SK-N-SH (cell line): ENCODE data around the gene SPTBN5.

Source experiments
- EZH2phosphoT487 ChIP-seq: fragments of 200-600 bp; sonication (generic); IDR thresholded peaks from 2 replicates; pipeline ENCODE4 v1.6.1; 2017; ENCODE audit warnings: low read depth, mixed run types, mild to moderate bottlenecking, antibody characterized with exemption, moderate library complexity, borderline replicate concordance
- FOXM1 ChIP-seq: IDR thresholded peaks from 2 replicates; pipeline ENCODE4 v1.4.0; 2012; ENCODE audit warnings: low read depth, mild to moderate bottlenecking
- JUND ChIP-seq: IDR thresholded peaks from 2 replicates; pipeline ENCODE4 v1.4.0; 2012
- RXRA ChIP-seq: IDR thresholded peaks from 2 replicates; pipeline ENCODE4 v1.4.0; 2012; ENCODE audit warnings: low read depth, mild to moderate bottlenecking, borderline replicate concordance
- USF2 ChIP-seq: fragments of 150-350 bp; IDR thresholded peaks from 2 replicates; pipeline ENCODE4 v1.6.1; 2017; ENCODE audit warnings: antibody characterized with exemption, low read length, low read depth, borderline replicate concordance

- no peak for TF ChIP-seq RXRA
- TF ChIP-seq USF2: no peak
- no peak for TF ChIP-seq JUND
- TF ChIP-seq FOXM1: no peak
- no peak for TF ChIP-seq EZH2phosphoT487
Measured at GRCh38 chr15:41823502-41823901, 70.4 kb downstream of the SPTBN5 start.
